22Rv1 (cell line): Measurements from ENCODE around the gene CACNG4.
"Not testable (repeated sequence)": the region's sequence is repeated elsewhere in the genome, so short reads cannot be mapped to it uniquely, and the experiment has no call there.

Source experiments
- H3K27ac ChIP-seq: fragments of 450-650 bp; 2 replicates; pipeline ENCODE4 v1.5.1; 2017
- CTCF ChIP-seq: fragments of 450-650 bp; IDR thresholded peaks from 2 replicates; pipeline ENCODE4 v1.5.1; 2017; ENCODE audit warnings: mild to moderate bottlenecking
- ZFX ChIP-seq: fragments of 450-650 bp; IDR thresholded peaks from 2 replicates; pipeline ENCODE4 v1.6.1; 2017; ENCODE audit warnings: antibody characterized with exemption, borderline replicate concordance

The CACNG4 gene

GRCh38 chr17:67033613-67034012 is 69.1 kb downstream of the CACNG4 start:
- TF ChIP-seq ZFX (no peak), CTCF (no peak)
- no peak overlapping the region for H3K27ac ChIP-seq

GRCh38 chr17:67035131-67036083 is 70.9 kb downstream of the CACNG4 start:
- H3K27ac ChIP-seq: no peak overlapping the region
- TF ChIP-seq CTCF (no peak), ZFX (no peak)

GRCh38 chr17:67038861-67039365 is 74.4 kb downstream of the CACNG4 start:
- TF ChIP-seq CTCF: no peak
- TF ChIP-seq ZFX: no peak

GRCh38 chr17:67040652-67041051 is 76.1 kb downstream of the CACNG4 start:
- no peak overlapping the region for H3K27ac ChIP-seq
- TF ChIP-seq ZFX (no peak), CTCF (no peak)

More at GRCh38 chr17:67038861-67039365, 74.4 kb downstream of the CACNG4 start:
- H3K27ac ChIP-seq: no peak overlapping the region

- H3K27ac ChIP-seq: not testable (repeated sequence)
These were observed 76.6 kb downstream of the CACNG4 start for GRCh38 chr17:67041119-67041518.

- no peak overlapping the region for H3K27ac ChIP-seq
- TF ChIP-seq ZFX (no peak), CTCF (no peak)
These were observed 77.0 kb downstream of the CACNG4 start for GRCh38 chr17:67041531-67041930.

GRCh38 chr17:67041941-67042899 is 77.7 kb downstream of the CACNG4 start:
- H3K27ac ChIP-seq: no peak overlapping the region
- TF ChIP-seq ZFX: no peak
- no peak for TF ChIP-seq CTCF
